NCI-H526 treated with DMSO at 0.1 percent for 48 hours (cell line): ENCODE measurements around the gene ELOB.

Experiments used
- DNase-seq: peaks from one replicate; lab custom pipeline; 2025; lab: John Stamatoyannopoulos, UW

The ELOB gene

GRCh38 chr16:2810651-2811050 is 33.6 kb upstream of the ELOB start:
- DNase-seq, result no peak

DNA sequence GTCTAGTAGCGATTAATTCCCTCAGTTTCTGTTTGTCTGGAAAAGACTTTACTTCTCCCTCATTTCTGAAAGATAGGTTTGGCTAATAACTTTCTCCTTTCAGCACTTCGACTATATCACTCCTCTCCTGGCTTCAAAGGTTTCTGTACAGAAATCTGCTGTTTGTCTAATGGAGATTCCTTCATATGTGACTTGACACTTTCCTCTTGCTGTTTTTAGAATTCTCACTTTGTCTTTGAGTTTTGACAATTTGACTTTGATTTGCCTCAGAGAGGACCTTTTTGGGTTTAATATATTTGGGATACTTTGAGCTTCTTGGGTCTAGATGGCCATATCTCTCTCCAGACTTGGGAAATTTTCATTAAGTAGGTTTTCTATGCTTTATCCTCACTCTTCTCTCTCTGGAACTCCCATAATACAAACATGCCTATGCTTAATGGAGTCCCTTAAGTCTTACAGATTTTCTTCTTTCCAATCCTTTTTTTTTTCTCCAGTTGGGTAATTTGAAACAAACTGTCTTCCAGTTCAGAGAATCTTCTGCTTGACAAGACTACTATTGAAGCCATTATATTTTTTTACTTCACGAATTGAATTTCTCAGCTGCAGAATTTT is 32.2 kb upstream of the ELOB start:
- no peak for DNase-seq

GRCh38 chr16:2808181-2808580 is 31.1 kb upstream of the ELOB start:
- DNase-seq, result no peak

DNA sequence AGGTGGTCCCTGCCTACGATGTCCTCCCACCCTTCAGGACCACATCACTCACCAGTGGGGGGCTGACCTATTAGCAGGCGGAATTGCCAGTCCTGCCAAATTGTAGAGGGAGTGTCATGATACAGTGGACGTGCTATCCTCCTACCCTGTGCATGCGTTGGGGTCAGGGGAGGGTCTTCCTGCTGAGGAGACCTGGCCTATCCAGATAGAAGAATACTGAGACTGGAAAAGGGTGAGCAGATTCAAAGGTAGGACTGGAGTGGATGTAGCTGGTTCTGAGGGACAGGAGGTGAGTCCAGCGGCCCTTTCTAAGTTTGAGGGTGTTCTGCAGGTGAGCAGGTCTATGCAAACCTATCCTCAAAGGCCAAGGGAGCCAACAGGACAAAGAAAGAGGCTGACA is 29.2 kb upstream of the ELOB start:
- no peak for DNase-seq

GRCh38 chr16:2804728-2805127 is 27.6 kb upstream of the ELOB start:
- no peak for DNase-seq

GRCh38 chr16:2803545-2804195 is 26.6 kb upstream of the ELOB start:
- DNase-seq, result no peak

DNA sequence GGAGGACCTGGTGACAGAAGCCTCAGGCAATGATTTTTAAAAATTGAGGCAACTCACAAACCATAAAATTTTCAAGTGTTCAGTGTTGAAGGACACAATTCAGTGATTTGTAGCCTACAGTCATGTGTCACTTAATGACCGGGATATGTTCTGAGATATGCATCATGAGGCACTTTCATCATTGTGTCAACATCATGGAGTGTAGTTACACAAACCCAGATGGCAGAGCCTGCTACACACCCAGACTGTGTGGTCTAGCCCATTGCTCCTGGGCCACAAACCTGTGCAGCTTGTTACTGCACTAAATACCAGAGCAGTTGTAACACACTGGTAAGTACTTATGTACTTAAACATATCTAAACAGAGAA is 22.8 kb upstream of the ELOB start:
- no peak for DNase-seq

DNA sequence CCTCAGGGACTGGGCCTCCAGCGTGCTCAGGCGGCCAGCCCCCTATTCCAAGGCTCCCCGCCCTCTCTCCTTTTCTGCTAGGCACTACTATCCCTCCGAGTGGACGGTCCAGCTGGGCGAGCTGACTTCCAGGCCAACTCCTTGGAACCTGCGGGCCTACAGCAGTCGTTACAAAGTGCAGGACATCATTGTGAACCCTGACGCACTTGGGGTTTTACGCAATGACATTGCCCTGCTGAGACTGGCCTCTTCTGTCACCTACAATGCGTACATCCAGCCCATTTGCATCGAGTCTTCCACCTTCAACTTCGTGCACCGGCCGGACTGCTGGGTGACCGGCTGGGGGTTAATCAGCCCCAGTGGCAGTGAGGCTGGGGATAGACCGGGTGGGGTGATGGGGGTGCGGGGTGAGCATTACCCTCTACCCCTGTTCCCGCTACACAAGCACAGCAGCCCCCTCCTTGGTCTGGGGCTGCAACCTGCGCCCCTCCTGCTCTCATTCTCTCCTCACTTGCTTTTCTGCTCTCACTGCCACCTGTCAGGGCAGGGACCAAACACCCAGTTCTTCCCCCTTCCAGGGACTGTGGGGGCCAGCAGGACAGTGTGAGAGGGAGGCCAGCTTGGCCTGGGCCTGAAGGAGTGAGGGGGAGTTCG is 22.3 kb upstream of the ELOB start:
- no peak for DNase-seq

- DNase-seq, result no peak
Measured at GRCh38 chr16:2798723-2799204, 21.7 kb upstream of the ELOB start.

- DNase-seq, result no peak
Measured at GRCh38 chr16:2795395-2796143, 18.5 kb upstream of the ELOB start.

DNA sequence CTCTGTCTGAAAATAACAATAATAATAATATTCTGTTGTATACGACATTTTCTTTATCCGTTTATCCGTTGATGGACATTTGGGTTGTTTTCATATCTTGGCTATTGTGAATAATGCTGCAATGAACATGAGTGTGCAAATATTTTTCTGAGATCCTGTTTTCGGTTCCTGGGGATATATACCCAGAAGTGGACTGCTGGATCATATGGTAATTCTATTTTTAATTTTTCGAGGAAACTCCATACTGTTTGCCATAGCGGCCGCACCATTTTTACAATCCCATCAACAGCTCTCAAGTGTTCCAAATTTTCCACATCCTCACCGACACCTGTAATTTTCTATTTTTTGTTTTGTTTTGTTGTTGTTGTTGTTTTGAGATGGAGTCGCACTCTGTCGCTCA is 15.9 kb upstream of the ELOB start:
- DNase-seq, result no peak

- no peak for DNase-seq
Measured at GRCh38 chr16:2791174-2791573, 14.1 kb upstream of the ELOB start.

GRCh38 chr16:2790631-2791030 is 13.6 kb upstream of the ELOB start:
- DNase-seq, result no peak

DNA sequence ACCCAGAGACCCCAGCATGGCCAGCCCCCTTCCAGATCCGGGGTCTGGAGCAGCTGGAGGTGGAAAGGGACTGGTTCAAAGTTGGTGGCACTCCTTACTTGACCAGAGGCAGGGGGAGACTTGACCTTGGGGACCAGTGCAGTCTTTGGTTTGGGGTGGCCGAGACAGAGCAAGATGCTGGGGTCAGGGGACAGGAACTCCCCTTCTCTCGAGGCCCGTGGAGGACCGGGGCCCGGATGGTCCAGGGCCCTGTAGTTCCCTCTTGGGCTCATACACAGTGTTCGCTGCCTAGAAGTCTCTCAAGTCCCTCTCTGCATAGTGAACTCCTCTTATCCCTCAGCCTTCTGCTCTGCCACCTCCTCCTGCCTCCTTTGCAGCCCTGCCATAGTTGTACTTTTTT is 10.9 kb upstream of the ELOB start:
- DNase-seq, result no peak

GRCh38 chr16:2787406-2787805 is 10.3 kb upstream of the ELOB start, which contains the start of gene PRSS33:
Gene PRSS33 (minus strand): TSS chr16:2787560. CDS start chr16:2786547, 1,013 bp downstream.
- no peak for DNase-seq

GRCh38 chr16:2786826-2787151 is 9.7 kb upstream of the ELOB start:
- no peak for DNase-seq

DNA sequence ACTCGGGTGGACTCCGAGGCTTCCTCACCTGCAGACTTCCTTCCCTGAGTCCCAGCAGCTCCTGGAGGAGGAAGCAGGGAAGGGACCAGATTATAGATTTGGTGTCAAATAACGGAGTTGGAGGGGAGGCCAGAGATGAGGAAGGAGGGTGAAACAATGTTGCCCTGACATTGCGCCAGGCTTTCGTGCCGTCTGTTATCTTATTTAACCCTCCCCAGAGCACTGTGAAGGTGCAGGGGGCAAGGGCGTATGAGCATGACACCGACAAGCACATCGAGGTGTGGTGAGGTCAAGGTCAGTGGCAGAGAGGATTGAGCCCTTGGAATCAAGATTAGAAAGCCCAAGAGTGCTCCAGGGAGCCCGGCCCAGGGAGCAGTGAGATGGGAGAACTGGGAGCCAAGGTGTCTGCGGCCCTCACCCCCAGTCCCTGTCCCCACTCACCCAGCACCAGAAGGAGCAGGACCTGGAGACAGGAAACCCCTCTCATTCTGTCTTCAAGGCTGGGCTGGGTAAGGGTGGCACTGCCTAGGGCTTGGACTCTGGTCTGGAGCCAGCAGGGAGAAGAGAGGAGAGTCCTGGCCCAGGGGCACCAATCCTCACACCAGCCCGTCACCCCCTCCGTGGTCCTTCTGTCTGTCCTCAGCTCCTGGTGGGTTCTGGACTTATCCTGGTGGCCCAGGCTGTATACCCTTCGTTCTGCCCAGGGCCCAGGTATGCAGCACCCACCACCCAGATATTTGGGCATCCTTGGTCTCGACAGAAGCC is 9.2 kb upstream of the ELOB start:
- DNase-seq, result no peak

DNA sequence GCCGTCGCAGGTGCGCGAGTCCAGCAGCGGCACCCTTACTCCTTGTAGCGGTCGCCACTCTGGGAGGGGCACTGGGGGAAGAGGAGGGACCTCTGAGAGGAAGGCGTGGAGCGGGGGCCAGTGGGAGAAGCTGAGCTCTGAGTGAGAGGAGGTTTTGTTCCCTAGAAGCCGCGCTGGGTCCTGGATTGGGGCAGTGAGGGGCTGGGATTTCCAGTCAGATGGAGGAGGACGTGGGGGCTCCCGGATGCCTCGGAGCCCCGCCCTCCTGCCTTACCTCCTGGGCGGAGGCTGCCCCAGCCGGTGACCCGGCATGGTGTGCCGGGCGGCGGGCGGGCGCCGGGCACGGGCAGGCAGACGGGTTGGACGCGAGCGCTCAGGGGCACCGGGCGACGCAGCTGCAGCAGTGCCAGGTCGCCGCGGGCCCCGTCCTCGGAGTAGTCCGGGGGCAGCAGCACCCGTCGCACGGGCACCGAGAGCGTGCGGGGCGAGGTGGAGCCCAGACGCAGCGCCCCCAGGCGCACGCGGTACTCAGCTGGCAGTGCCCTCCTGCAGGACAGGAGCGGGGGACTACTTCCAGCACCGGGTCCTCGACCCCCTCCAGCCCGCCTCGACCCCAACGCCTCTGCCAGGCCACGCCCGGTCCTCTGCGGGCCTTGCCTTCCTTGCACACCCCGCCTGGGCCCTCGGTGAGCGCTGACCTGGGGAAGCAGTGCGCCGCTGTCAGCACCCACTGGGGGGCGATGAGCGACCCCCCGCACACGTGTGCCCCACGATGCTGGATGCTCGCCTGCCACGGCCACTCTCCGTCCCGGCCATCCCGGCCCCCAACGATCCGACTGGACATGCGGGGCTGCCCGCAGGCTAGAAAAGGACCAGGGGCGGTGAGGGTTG is 8.3 kb upstream of the ELOB start:
- DNase-seq, result no peak

- DNase-seq, result no peak
Measured at GRCh38 chr16:2784358-2785100, 7.4 kb upstream of the ELOB start.

- DNase-seq, result no peak
Measured at GRCh38 chr16:2783581-2784357, 6.7 kb upstream of the ELOB start.
